Mesenchymal stem cell (in vitro differentiated cells and primary cell): ENCODE measurements around the gene ZFYVE27.

Source experiments
- DNase-seq: peaks from one replicate; pipeline ENCODE4 v3.0.0-alpha.2; 2013
- H2AFZ ChIP-seq: one replicate; pipeline ENCODE4 v1.6.1; 2013; ENCODE audit warnings: low read depth, mild to moderate bottlenecking, control low read depth, inconsistent platforms, low read length, moderate library complexity
- H2AK5ac ChIP-seq: 2 replicates; pipeline ENCODE4 v1.6.1; 2013; ENCODE audit warnings: low read length, moderate library complexity, mild to moderate bottlenecking, inconsistent platforms; ENCODE audit not compliant: severe bottlenecking
- H2BK120ac ChIP-seq: one replicate; pipeline ENCODE4 v1.6.1; 2013; ENCODE audit warnings: low read depth, mild to moderate bottlenecking, inconsistent platforms, low read length, moderate library complexity
- H2BK12ac ChIP-seq, 2 experiments: one replicate each; pipeline ENCODE4 v1.6.1; 2013; ENCODE audit warnings: inconsistent platforms in 2 of 2, low read length in 2 of 2, mild to moderate bottlenecking in 2 of 2, moderate library complexity in 2 of 2, control low read depth in 1 of 2
- H2BK15ac ChIP-seq: one replicate; pipeline ENCODE4 v1.6.1; 2013; ENCODE audit warnings: mild to moderate bottlenecking, low read depth, inconsistent platforms; ENCODE audit not compliant: poor library complexity, severe bottlenecking
- H2BK5ac ChIP-seq: 2 replicates; pipeline ENCODE4 v1.6.1; 2013; ENCODE audit warnings: low read depth, mild to moderate bottlenecking, low read length, control low read depth, inconsistent platforms; ENCODE audit not compliant: poor library complexity, severe bottlenecking
- H3K14ac ChIP-seq, 2 experiments: one replicate each; pipeline ENCODE4 v1.6.1; 2013; ENCODE audit warnings: inconsistent platforms in 2 of 2, low read length in 2 of 2, control low read depth in 1 of 2, mild to moderate bottlenecking in 1 of 2, moderate library complexity in 1 of 2
- H3K18ac ChIP-seq, 2 experiments: one replicate each; pipeline ENCODE4 v1.6.1; 2013; ENCODE audit warnings: inconsistent platforms in 2 of 2, low read length in 2 of 2, control low read depth in 1 of 2, low read depth in 1 of 2, mild to moderate bottlenecking in 1 of 2
- H3K23ac ChIP-seq, 2 experiments: one replicate each; pipeline ENCODE4 v1.6.1; 2013; ENCODE audit warnings: inconsistent platforms in 2 of 2, low read length in 2 of 2, mild to moderate bottlenecking in 2 of 2, moderate library complexity in 2 of 2, control low read depth in 1 of 2
- H3K27ac ChIP-seq: 2 replicates; pipeline ENCODE4 v1.5.1; 2013; ENCODE audit warnings: mild to moderate bottlenecking, moderate library complexity, low read length, control low read depth, inconsistent platforms; ENCODE audit not compliant: poor library complexity, severe bottlenecking
- H3K27me3 ChIP-seq, 2 experiments: 2 replicates each; pipeline versions ENCODE4 v1.6.1 to v1.7.0; 2013; ENCODE audit warnings: low read length in 2 of 2, mild to moderate bottlenecking in 2 of 2, moderate library complexity in 2 of 2, control low read depth in 1 of 2, inconsistent platforms in 1 of 2; ENCODE audit not compliant: control insufficient read depth in 1 of 2, insufficient read depth in 1 of 2
- H3K36me3 ChIP-seq, 2 experiments: 2 replicates each; pipeline versions ENCODE4 v1.6.1 to v1.7.0; 2013; ENCODE audit warnings: low read length in 2 of 2, control low read depth in 1 of 2, inconsistent platforms in 1 of 2, low read depth in 1 of 2, mild to moderate bottlenecking in 1 of 2; ENCODE audit not compliant: insufficient read depth in 2 of 2, control insufficient read depth in 1 of 2
- H3K4ac ChIP-seq, 2 experiments: one replicate each; pipeline ENCODE4 v1.6.1; 2013; ENCODE audit warnings: inconsistent platforms in 2 of 2, low read length in 2 of 2, mild to moderate bottlenecking in 2 of 2, moderate library complexity in 2 of 2, control low read depth in 1 of 2, low read depth in 1 of 2
- H3K4me1 ChIP-seq: 2 replicates; pipeline ENCODE4 v1.6.1; 2013; ENCODE audit warnings: low read depth, low read length, control low read depth; ENCODE audit not compliant: control insufficient read depth, insufficient read depth
- H3K4me2 ChIP-seq: 2 replicates; pipeline ENCODE4 v1.6.1; 2013; ENCODE audit warnings: low read length, mild to moderate bottlenecking, inconsistent platforms; ENCODE audit not compliant: poor library complexity, severe bottlenecking
- H3K4me3 ChIP-seq, 2 experiments: 2 replicates each; pipeline versions ENCODE4 v1.5.1 to v1.7.0; 2013; ENCODE audit warnings: low read length in 2 of 2, mild to moderate bottlenecking in 2 of 2, control low read depth in 1 of 2, low read depth in 1 of 2; ENCODE audit not compliant: insufficient read depth in 1 of 2
- H3K79me1 ChIP-seq: replicated peaks from 2 replicates; pipeline ENCODE4 v1.6.1; 2013; ENCODE audit warnings: mild to moderate bottlenecking, control low read depth, low read length, inconsistent platforms; ENCODE audit not compliant: poor library complexity, severe bottlenecking
- H3K9ac ChIP-seq: 2 replicates; pipeline ENCODE4 v1.7.0; 2013; ENCODE audit warnings: mild to moderate bottlenecking, low read length, moderate library complexity
- H3K9me3 ChIP-seq: 2 replicates; pipeline ENCODE4 v1.7.0; 2013; ENCODE audit warnings: mild to moderate bottlenecking, low read length; ENCODE audit not compliant: control insufficient read depth
- H4K8ac ChIP-seq: one replicate; pipeline ENCODE4 v1.6.1; 2013; ENCODE audit warnings: inconsistent platforms, mild to moderate bottlenecking, low read length, moderate library complexity
- H4K91ac ChIP-seq: one replicate; pipeline ENCODE4 v1.6.1; 2013; ENCODE audit warnings: mild to moderate bottlenecking, low read length, inconsistent platforms
- WGBS: methylation state at CpG from one replicate; pipeline ENCODE4 v1.1.7; 2013; ENCODE audit warnings: mixed read lengths; 5-methylcytosine and 5-hydroxymethylcytosine counted together

Gene ZFYVE27

DNA sequence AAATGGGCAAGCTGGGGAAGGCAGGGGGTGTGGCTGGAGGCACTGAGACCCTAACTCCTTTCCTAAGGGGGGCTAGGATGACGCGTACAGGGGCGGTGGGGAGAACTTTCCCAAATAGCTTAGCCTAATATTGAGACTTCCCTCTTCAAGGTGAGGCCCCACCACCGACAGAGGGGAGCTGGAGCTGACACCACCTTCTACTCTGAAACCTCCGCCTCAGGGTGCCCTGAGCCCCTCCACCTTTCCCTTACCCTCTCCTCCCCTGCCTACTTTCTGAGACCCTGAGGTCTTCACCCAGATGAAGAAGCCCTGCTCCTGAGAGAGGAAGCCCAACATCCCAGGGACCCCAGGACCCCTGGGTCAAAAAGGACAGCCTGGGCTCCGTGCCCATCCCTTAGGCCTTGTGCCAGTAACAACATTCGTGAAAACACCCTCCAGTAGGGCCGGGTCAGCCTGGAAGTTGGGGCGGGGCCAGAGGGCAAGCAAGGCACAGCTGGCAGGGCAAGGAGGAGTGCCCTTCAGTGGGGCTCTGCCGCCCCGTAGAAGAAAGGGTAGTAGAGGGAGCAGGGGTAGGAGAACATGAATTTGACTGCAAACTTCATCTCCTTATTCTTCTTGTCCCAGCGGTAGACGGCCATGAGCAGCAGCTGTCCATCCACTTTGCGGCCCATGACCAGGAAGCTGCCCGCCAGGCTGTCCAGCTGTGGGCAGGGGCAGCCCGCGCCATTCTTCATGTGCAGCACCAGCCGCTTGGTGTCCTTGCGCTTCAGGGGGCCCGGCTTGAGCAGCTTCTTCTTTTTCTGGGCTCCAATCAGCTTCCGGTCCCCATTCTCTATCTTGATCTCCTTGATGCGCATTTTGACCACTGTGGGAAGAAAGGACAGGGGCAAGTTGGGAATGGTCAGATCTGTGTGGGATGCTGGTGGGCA is 30.3 kb downstream of the ZFYVE27 start:
- Histone ChIP-seq H3K9me3 (no peaks in the 10 kb centered on the region), H3K27ac (no peak overlapping the region), H3K79me1 (no peaks in the 10 kb centered on the region), H2AFZ (no peak overlapping the region), H3K18ac (no peak overlapping the region), H3K9ac (no peak overlapping the region), H3K4me3 (no peak overlapping the region), H2AK5ac (no peak overlapping the region), H2BK5ac (no peak overlapping the region), H2BK12ac (no peak overlapping the region), H3K4ac (no peak overlapping the region), H4K91ac (no peak overlapping the region), H3K23ac (no peak overlapping the region), H2BK120ac (no peak overlapping the region), H4K8ac (no peak overlapping the region), H3K36me3 (peaks cover 6 to 15% of the 10 kb centered on the region in 2 experiments), H2BK15ac (no peak overlapping the region), H3K14ac (no peak overlapping the region), H3K4me2 (no peak overlapping the region), H3K27me3 (peaks cover 25 to 42% of the 10 kb centered on the region in 2 experiments), H3K4me1 (peaks cover 33% of the 10 kb centered on the region)
- 97% methylated on average over 22 of the region's 22 CpGs for WGBS
- no peak for DNase-seq

DNA sequence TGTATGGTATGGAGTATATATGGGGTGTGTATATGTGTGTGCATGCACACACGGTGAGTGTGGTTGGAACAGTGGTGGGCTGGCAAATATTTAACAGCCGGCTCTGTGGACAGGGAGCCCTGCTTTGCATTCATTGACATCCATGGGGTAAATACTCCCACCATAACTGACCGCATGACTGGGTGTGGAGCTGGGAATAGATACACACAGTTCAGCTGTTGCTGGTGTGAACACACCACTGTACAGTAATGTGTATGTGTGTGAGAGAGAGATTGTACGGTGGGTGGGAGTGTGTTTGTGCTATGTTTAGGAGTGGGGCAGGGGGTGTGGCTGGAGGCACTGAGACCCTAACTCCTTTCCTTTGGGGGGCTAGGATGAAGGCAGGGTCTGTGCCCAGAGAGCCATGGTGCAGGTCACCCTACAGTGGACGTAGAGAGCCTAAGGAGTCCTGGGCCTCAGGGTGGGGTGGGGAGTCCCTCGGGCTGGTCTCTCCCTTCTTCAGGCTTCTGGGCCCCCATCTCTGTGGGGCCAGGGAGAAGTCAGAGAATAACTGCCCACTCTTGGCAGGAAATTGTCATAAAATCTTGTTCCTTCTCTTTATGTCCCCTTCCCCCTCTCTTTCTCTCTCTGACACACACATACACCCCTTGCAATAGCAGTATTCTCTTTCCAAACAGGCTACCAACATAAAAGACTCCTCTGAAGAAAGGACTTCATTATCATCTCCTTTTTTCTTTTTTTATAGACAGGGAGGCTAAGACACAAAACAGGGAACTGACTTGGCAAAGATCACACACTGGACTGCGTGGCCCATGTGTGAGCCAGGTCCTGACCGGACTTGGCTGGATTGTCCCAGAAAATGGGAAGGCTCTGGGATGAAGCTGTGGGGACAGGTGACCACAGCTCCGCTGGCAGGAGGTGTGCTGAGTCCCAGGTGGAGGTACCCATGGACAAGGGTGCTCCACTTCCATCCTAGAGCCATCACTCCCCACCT is 31.7 kb downstream of the ZFYVE27 start:
- no peak overlapping the region for H3K27ac ChIP-seq
- H3K79me1 ChIP-seq: no peaks in the 10 kb centered on the region
- H3K9ac ChIP-seq: no peak overlapping the region
- H2AFZ ChIP-seq: no peak overlapping the region
- no peak overlapping the region for H3K4me3 ChIP-seq
- H2BK5ac ChIP-seq: no peak overlapping the region
- H3K9me3 ChIP-seq: no peaks in the 10 kb centered on the region
- no peak overlapping the region for H2BK12ac ChIP-seq
- H4K8ac ChIP-seq: no peak overlapping the region
- H2AK5ac ChIP-seq: no peak overlapping the region
- WGBS: 89% methylated on average over 8 of the region's 9 CpGs
- no peak overlapping the region for H2BK120ac ChIP-seq
- peaks cover 39 to 55% of the 10 kb centered on the region in 2 experiments for H3K27me3 ChIP-seq
- H3K4ac ChIP-seq: no peak overlapping the region
- H3K4me1 ChIP-seq: peaks cover 21% of the 10 kb centered on the region
- H4K91ac ChIP-seq: no peak overlapping the region
- H3K14ac ChIP-seq: no peak overlapping the region
- H3K36me3 ChIP-seq: peaks cover 0 to 13% of the 10 kb centered on the region in 2 experiments
- no peak overlapping the region for H3K23ac ChIP-seq
- DNase-seq: no peak
- H3K4me2 ChIP-seq: no peak overlapping the region
- H2BK15ac ChIP-seq: no peak overlapping the region
- no peak overlapping the region for H3K18ac ChIP-seq

DNA sequence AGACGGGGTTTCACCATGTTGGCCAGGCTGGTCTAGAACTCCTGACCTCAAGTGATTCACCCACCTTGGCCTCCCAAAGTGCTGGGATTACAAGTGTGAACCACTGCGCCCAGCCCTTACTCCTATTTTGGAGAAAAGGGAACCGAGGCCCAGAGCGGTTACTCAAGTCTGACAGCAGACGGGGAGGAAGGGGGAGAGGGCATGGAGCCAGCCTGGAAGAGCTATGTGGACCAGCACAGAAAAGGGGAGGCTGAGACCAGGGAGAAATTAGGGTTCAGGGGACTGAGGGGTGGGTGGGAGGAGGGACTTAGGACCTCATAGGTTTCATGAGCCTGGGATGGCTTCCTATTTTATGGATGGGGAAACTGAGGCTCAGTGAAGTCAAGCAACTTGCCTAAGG is 33.3 kb downstream of the ZFYVE27 start:
- Histone ChIP-seq H4K8ac (no peak overlapping the region), H3K27ac (no peak overlapping the region), H2AFZ (no peak overlapping the region), H3K4ac (no peak overlapping the region), H4K91ac (no peak overlapping the region), H3K9ac (no peak overlapping the region), H3K36me3 (peaks cover 0 to 10% of the 10 kb centered on the region in 2 experiments), H3K18ac (no peak overlapping the region), H2BK120ac (no peak overlapping the region), H3K9me3 (no peaks in the 10 kb centered on the region), H3K4me3 (no peak overlapping the region), H3K14ac (no peak overlapping the region), H2AK5ac (no peak overlapping the region), H3K23ac (no peak overlapping the region), H3K4me2 (no peak overlapping the region), H3K27me3 (peaks cover 44 to 67% of the 10 kb centered on the region in 2 experiments), H2BK12ac (no peak overlapping the region), H3K4me1 (peaks cover 12% of the 10 kb centered on the region), H2BK15ac (no peak overlapping the region), H2BK5ac (no peak overlapping the region), H3K79me1 (no peaks in the 10 kb centered on the region)
- WGBS: 68% methylated on average over 5 of the region's 5 CpGs
- DNase-seq: no peak
